ENCODE results near the gene CBARP. TPM values are rescaled to one million over a fixed set of nuclear protein-coding genes. Genes with fewer than 3 reads are reported as not detected.

Gene CBARP
- total and polyA plus RNA-seq, 9 of the 15 experiments (the other 6 are each of a cell fraction or from before 2014, with no cell fraction given) = 0.03 to 8.9 (median 1.2) TPM; not detected in 1

GRCh38 chr19:1251330-1252220 lies 13.8 kb upstream of the CBARP start (continued):
- TF ChIP-seq PRDM10 (IDR thresholded peaks at IDR 0.05; ENCODE audit: partially characterized antibody) (peak; percentile 57), BHLHE40 (IDR thresholded peaks at IDR 0.05; ENCODE audit: low read length) (peak; percentile 42), GMEB1 (CRISPR knock-in tag; IDR thresholded peaks at IDR 0.05) (no peak), ZFP30 (CRISPR knock-in tag; IDR thresholded peaks at IDR 0.05; ENCODE audit: borderline replicate concordance) (no peak), ZNF239 (CRISPR knock-in tag; IDR thresholded peaks at IDR 0.05) (no peak), IRF1 (CRISPR knock-in tag; IDR thresholded peaks at IDR 0.05; ENCODE audit: borderline replicate concordance) (no peak), FUS (optimal IDR thresholded peaks at IDR 0.05; ENCODE audit: low read depth, low read length) (no peak), GABPB1 (CRISPR knock-in tag; IDR thresholded peaks at IDR 0.05) (peak; percentile 40; the same call in 1 of the 2 replicates), RBM14 (IDR thresholded peaks at IDR 0.05; ENCODE audit: borderline replicate concordance, insufficient read depth, low read depth, low read length) (no peak), HINFP (tag; conservative IDR thresholded peaks at IDR 0.05; ENCODE audit: low read depth) (no peak), ZNF24 (IDR thresholded peaks at IDR 0.05) (no peak), HMGN3 (IDR thresholded peaks at IDR 0.05; ENCODE audit: borderline replicate concordance, extremely low read depth, insufficient read length, low read depth, low read length) (peak; percentile 41), ZBTB34 (CRISPR knock-in tag; IDR thresholded peaks at IDR 0.05) (no peak)

Measured in K562 (cell line).